Type B pancreatic cell (in vitro differentiated cells): ENCODE data around the gene B4GALT3. TPM values are rescaled to one million over a fixed set of nuclear protein-coding genes. Genes with fewer than 3 reads are reported as not detected.
A peak's percentile ranks its signal among the peaks of the same experiment; 100 is the strongest.

ENCODE experiments used
- DNase-seq: peaks from one replicate; pipeline ENCODE4 v3.0.0; 2021; ENCODE audit warnings: mixed read lengths; ENCODE audit not compliant: unreplicated experiment; ENCODE audit errors: extremely low spot score
- H3K27ac Mint-ChIP-seq: 2 replicates; pipeline ENCODE4 v1.8.0; 2021; ENCODE audit warnings: mild to moderate bottlenecking, mixed read lengths
- H3K27me3 Mint-ChIP-seq: 2 replicates; pipeline ENCODE4 v1.8.0; 2021; ENCODE audit warnings: mixed read lengths
- H3K36me3 Mint-ChIP-seq: 2 replicates; pipeline ENCODE4 v1.8.0; 2021; ENCODE audit warnings: mixed read lengths
- H3K4me1 Mint-ChIP-seq: one replicate; pipeline ENCODE4 v1.8.0; 2021; ENCODE audit warnings: mixed read lengths; ENCODE audit not compliant: unreplicated experiment
- H3K4me3 Mint-ChIP-seq: 2 replicates; pipeline ENCODE4 v1.8.0; 2021; ENCODE audit warnings: mild to moderate bottlenecking, mixed read lengths
- H3K9me3 Mint-ChIP-seq: 2 replicates; pipeline ENCODE4 v1.8.0; 2021; ENCODE audit warnings: mixed read lengths
- CTCF ChIP-seq: fragments of 200-600 bp; sonication (generic); conservative IDR thresholded peaks from 2 replicates; pipeline ENCODE4 v1.5.0; 2021; ENCODE audit warnings: antibody characterized with exemption, mild to moderate bottlenecking
- total RNA-seq: library from RNA; stranded (reverse); gene quantifications from 2 replicates; pipeline ENCODE4 v1.2.1, GENCODE V29; 2021; ENCODE audit warnings: low replicate concordance

The B4GALT3 gene
- total RNA-seq, 1 donor from 2014 or later = 42.4 TPM

GRCh38 chr1:161196521-161197451, 19.5 kb upstream of the B4GALT3 start:
- H3K27ac Mint-ChIP-seq = peak overlapping the region; percentile 48
- TF ChIP-seq CTCF = no peak
- H3K4me3 Mint-ChIP-seq = peak overlapping the region; percentile 70
- H3K36me3 Mint-ChIP-seq = no peaks in the 10 kb centered on the region
- peaks cover 9% of the 10 kb centered on the region for H3K27me3 Mint-ChIP-seq
- no peaks in the 10 kb centered on the region for H3K9me3 Mint-ChIP-seq
- DNase-seq = no peak
- H3K4me1 Mint-ChIP-seq = peaks cover 31% of the 10 kb centered on the region

GRCh38 chr1:161196111-161196510, 18.8 kb upstream of the B4GALT3 start:
- TF ChIP-seq CTCF = no peak
- Mint-ChIP-seq H3K27ac (no peak overlapping the region), H3K9me3 (no peaks in the 10 kb centered on the region), H3K4me1 (peaks cover 24% of the 10 kb centered on the region), H3K27me3 (peaks cover 9% of the 10 kb centered on the region), H3K4me3 (no peak overlapping the region), H3K36me3 (no peaks in the 10 kb centered on the region)
- DNase-seq = no peak

GRCh38 chr1:161195171-161195570, 17.9 kb upstream of the B4GALT3 start:
- peaks cover 9% of the 10 kb centered on the region for H3K27me3 Mint-ChIP-seq
- no peak overlapping the region for H3K4me3 Mint-ChIP-seq
- no peaks in the 10 kb centered on the region for H3K36me3 Mint-ChIP-seq
- H3K27ac Mint-ChIP-seq = no peak overlapping the region
- H3K4me1 Mint-ChIP-seq = peaks cover 23% of the 10 kb centered on the region
- DNase-seq = no peak
- TF ChIP-seq CTCF = no peak
- no peaks in the 10 kb centered on the region for H3K9me3 Mint-ChIP-seq

GRCh38 chr1:161193561-161194235, 16.4 kb upstream of the B4GALT3 start:
- Mint-ChIP-seq H3K27me3 (peaks cover 6% of the 10 kb centered on the region), H3K4me1 (peaks cover 15% of the 10 kb centered on the region), H3K4me3 (no peak overlapping the region), H3K9me3 (no peaks in the 10 kb centered on the region), H3K36me3 (no peaks in the 10 kb centered on the region), H3K27ac (no peak overlapping the region)
- no peak for DNase-seq
- TF ChIP-seq CTCF = no peak

- H3K4me3 Mint-ChIP-seq = no peak overlapping the region
- peak overlapping the region; percentile 37 for H3K27ac Mint-ChIP-seq
- H3K27me3 Mint-ChIP-seq = peaks cover 6% of the 10 kb centered on the region
- no peaks in the 10 kb centered on the region for H3K36me3 Mint-ChIP-seq
- DNase-seq = no peak
- H3K9me3 Mint-ChIP-seq = no peaks in the 10 kb centered on the region
- peak; percentile 95 for TF ChIP-seq CTCF
- peaks cover 14% of the 10 kb centered on the region for H3K4me1 Mint-ChIP-seq
Measured at GRCh38 chr1:161192476-161193465, 15.5 kb upstream of the B4GALT3 start.
